ENCODE measurements around the gene CCNDBP1.
"Not testable (repeated sequence)": the region's sequence is repeated elsewhere in the genome, so short reads cannot be mapped to it uniquely, and the experiment has no call there.

Gene CCNDBP1

GRCh38 chr15:43194795-43195194 is 9.6 kb downstream of the CCNDBP1 start:
- DNase-seq = no peak

GRCh38 chr15:43196760-43197548 is 11.8 kb downstream of the CCNDBP1 start:
- no peak for DNase-seq

DNA sequence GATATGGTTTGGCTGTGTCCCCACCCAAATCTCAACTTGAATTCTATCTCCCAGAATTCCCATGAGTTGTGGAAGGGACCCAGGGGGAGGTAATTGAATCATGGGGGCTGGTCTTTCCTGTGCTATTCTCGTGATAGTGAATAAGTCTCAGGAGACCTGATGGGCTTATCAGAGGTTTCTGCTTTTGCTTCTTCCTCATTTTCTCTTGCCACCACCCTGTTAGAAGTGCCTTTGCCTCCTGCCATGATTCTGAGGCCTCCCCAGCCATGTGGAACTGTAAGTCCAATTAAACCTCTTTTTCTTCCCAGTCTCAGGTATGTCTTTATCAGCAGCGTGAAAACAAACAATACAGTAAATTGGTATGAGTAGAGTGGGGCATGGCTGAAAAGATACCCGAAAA is 12.6 kb downstream of the CCNDBP1 start:
- not testable (repeated sequence) for DNase-seq

DNA sequence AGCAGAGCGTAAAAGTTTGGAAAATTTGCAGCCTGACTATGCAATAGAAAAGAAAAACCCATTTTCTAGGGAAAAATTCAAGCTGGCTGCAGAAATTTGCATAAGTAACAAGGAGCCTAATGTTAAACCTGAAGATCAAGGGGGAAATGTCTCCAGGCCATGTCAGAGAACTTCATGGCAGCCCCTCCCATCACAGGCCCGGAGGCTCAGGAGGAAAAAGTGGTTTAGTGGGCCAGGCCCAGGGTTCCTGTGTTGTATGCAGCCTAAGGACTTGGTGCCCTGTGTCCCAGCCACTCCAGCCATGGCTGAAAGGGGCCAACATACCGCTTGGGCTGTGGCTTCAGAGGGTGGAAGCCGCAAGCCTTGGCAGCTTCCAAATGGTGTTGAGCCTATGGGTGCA is 13.4 kb downstream of the CCNDBP1 start:
- DNase-seq = not testable (repeated sequence)

- DNase-seq = no peak
Observed at GRCh38 chr15:43198992-43199391, 13.8 kb downstream of the CCNDBP1 start.

- no peak for DNase-seq
Observed at GRCh38 chr15:43199945-43200488, 14.8 kb downstream of the CCNDBP1 start.

GRCh38 chr15:43204016-43204901 is 19.1 kb downstream of the CCNDBP1 start:
- DNase-seq = peak in 1 of 2 experiments; percentile 20

- DNase-seq = no peak
Observed at GRCh38 chr15:43206054-43206453, 20.9 kb downstream of the CCNDBP1 start.

DNA sequence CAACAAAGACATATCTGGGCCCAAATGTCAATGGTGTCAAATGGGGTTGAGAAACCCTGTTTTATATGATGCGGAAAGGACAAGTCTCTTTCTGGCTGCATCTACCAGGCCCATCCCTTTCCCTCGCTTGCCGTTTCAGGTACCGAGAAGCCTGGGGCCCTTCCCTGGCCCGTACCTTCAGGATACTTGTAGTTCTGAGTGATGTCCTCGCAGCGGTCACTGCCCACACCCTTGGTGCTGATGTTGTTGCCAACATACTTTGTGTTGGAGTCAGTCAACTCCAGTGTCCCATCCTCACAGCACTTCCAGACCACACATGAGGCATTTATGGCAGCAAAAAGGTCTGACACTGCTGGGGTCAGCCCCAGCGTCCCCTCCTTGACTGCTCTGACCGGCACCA is 21.8 kb downstream of the CCNDBP1 start:
- DNase-seq = no peak

DNA sequence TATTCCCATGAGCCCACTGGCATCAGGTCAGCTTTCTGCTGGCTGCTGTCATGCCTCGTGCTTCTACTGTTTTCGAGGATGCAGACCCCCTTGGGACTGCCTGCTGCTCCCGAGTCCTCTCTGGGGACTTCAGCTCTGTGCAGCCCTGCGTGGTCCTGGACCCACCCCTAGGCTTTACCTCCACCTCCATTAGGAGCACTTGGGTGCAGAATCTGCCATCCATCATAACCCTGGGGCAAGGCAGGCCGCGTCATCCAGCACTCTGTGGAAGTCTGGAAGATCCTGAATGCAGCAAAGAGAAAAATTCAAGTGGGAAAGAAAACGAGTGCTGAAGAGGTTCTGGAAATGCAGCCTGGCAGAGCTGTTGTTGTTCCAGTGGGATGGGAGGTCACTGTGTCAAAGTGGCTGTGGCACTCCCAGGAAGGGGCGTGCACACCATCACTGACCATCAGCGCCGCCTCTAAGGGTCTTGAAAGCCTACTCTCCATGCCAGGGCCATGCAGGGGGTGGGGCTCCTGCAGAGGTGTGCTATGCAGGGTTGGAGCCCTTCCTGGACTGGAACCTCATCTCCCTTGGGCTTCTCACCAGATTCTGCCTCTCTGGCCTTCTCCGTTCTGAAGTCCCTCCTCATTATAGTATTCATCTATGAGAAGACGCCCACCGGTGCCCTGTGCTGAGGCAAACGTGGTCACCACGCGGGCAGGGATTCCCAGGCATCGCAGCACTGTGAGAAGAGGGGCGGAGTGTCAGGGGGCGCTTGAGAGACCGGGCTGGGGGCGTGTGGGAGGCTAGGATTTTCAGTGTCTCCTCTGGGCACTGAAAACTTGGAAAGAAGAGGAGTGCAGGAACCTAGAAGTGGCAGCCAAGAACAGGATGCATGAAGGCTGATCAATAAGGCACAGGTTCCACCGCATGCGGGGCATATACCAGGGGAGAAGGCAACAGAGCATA is 23.1 kb downstream of the CCNDBP1 start:
- DNase-seq = no peak

GRCh38 chr15:43209059-43209824 is 24.0 kb downstream of the CCNDBP1 start:
- DNase-seq = no peak

GRCh38 chr15:43210172-43210745 is 25.1 kb downstream of the CCNDBP1 start:
- no peak for DNase-seq

GRCh38 chr15:43210807-43211206 is 25.6 kb downstream of the CCNDBP1 start:
- DNase-seq = no peak

GRCh38 chr15:43211224-43211735 is 26.1 kb downstream of the CCNDBP1 start:
- DNase-seq = no peak

DNA sequence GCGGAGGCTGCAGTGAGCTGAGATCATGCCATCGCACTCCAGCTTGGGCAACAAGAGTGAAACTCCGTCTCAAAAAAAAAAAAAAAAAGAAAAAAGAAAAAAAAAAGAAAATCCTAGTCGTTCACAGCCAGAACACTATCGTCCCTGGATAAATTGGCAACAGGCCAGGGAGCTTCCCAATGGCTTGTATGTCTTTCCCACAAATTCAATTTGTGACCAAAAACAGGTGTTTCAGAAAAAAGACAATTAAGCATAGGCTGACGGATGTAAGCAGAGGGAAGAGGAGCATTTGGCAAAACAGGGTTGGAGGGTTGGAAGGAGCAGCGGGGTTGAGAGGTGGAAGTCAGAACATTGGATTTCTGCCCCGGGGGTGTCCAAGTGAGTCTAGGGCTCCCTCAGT is 27.1 kb downstream of the CCNDBP1 start:
- DNase-seq = no peak

GRCh38 chr15:43212951-43213350 is 27.7 kb downstream of the CCNDBP1 start:
- DNase-seq = no peak

DNA sequence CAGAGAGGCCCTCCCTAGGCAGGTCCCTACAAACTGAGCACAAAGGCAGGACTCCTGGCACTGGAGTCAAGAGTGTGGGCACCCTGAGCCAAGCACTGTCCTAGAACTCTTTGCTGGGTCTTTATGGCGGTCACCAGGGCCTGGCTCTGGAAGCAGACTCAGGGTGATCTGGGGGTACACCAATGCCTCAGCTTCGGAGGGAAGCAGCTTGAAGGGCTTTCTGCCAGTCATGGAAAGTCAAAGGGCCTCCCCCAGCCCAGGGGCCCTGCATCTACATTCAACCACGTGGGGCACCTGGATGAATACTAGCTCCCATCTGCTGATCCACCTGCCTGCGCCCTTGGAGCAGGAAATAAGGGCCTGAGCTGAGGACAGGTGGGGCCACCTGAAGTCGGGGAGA is 28.3 kb downstream of the CCNDBP1 start:
- no peak for DNase-seq

GRCh38 chr15:43214169-43214568 is 29.0 kb downstream of the CCNDBP1 start:
- no peak for DNase-seq

DNA sequence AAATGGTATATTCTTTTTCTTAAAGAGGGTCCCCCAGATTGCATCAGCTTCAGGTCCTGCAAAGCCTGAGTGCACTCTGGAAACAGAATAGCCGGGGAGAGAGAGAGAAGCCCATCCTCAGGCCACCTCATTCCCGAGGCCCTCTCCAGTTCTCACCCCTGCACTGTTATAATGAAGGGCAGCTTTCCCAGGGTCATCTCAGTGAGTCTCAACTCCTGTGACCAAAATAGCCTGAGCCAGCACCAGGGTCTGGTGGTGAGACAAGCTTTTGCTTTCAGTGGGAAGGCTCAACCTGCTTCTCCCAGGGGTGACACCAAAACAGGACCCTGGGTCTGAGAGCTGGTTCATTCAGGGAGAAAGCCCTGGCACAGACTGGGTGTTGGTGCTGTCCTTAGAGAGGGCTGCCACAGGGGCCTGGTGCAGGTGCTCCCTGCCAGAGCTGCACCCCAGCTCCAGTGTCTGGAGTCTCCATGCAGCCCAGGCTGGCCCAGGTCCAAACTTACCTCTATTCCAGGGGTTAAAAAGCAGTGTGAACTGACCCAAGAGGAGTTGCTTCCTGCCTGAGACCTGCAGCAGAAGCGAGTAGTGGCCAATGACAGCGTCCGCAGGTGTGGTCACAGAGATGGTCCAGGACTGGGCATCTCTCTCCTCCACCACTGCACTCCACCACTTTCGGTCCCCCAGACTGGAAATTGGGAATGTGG is 29.5 kb downstream of the CCNDBP1 start:
- no peak for DNase-seq

DNA sequence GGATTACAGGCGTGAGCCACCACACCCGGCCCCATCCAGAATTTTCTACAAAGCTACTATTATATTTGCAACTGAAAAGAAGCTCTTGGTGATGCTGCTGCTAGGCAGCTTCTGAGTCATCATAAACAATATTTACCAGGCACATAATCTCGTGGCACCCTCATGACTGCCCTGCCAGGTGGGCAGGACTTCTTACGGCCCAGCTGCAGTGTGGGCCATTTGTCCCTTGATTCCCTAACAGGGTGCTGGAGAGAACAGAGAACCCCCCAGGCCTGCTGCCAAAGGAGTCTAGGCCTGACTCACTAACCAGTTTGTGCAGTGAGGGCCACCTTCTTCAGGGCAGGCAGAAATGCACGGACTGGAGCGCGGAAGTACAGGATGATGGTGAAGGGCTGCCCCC is 30.8 kb downstream of the CCNDBP1 start:
- DNase-seq = no peak

Data from NCI-H1930 (cell line).